Neural cell (in vitro differentiated cells): Measurements from ENCODE around the gene LGALS12. TPM values are rescaled to one million over a fixed set of nuclear protein-coding genes. Genes with fewer than 3 reads are reported as not detected.

ENCODE experiments used
- H2AFZ ChIP-seq: fragments of 200-600, 300-800 bp; sonication (generic), shearing (Covaris generic); 2 replicates; pipeline ENCODE4 v1.6.0; 2014; ENCODE audit warnings: low read depth, mild to moderate bottlenecking, antibody characterized with exemption, low read length, moderate library complexity
- H3F3A ChIP-seq: fragments of 200-600 bp; shearing (Covaris generic); 2 replicates; pipeline ENCODE4 v1.6.1; 2016; ENCODE audit warnings: mild to moderate bottlenecking, moderate library complexity, mixed read lengths, antibody characterized with exemption, low read length; ENCODE audit not compliant: insufficient read depth, poor library complexity, severe bottlenecking
- H3K27ac ChIP-seq: fragments of 200-600, 300-800 bp; sonication (generic), shearing (Covaris generic); 2 replicates; pipeline ENCODE4 v1.5.1; 2014; ENCODE audit warnings: mild to moderate bottlenecking, low read length, moderate library complexity
- H3K27me3 ChIP-seq: fragments of 300-800, 200-600 bp; sonication (generic), shearing (Covaris generic); 2 replicates; pipeline ENCODE4 v1.6.0; 2014; ENCODE audit warnings: mild to moderate bottlenecking, low read depth, low read length, moderate library complexity; ENCODE audit not compliant: insufficient read depth
- H3K36me3 ChIP-seq: fragments of 300-800, 200-600 bp; sonication (generic), shearing (Covaris generic); 2 replicates; pipeline ENCODE4 v1.5.1; 2014; ENCODE audit warnings: mild to moderate bottlenecking, antibody characterized with exemption, low read length, moderate library complexity; ENCODE audit not compliant: insufficient read depth
- H3K4me2 ChIP-seq: fragments of 300-800, 200-600 bp; sonication (generic), shearing (Covaris generic); 2 replicates; pipeline ENCODE4 v1.6.0; 2014; ENCODE audit warnings: mild to moderate bottlenecking, low read length
- H3K4me3 ChIP-seq: fragments of 300-800, 200-600 bp; sonication (generic), shearing (Covaris generic); 2 replicates; pipeline ENCODE4 v1.5.1; 2014; ENCODE audit warnings: mild to moderate bottlenecking, low read length, moderate library complexity
- H3K79me2 ChIP-seq: fragments of 200-600 bp; shearing (Covaris generic); replicated peaks from 2 replicates; pipeline ENCODE4 v1.6.0; 2014; ENCODE audit warnings: mild to moderate bottlenecking, low read length, moderate library complexity; ENCODE audit not compliant: insufficient read depth
- H3K9ac ChIP-seq: fragments of 300-800, 200-600 bp; sonication (generic), shearing (Covaris generic); 2 replicates; pipeline ENCODE4 v1.6.1; 2016; ENCODE audit warnings: mild to moderate bottlenecking, low read length, mixed read lengths
- H3K9me2 ChIP-seq: fragments of 200-600 bp; shearing (Covaris generic); 2 replicates; pipeline ENCODE4 v1.6.1; 2016; ENCODE audit warnings: mild to moderate bottlenecking, low read length, mixed read lengths; ENCODE audit not compliant: insufficient read depth
- H3K9me3 ChIP-seq: fragments of 200-600, 300-800 bp; sonication (generic), shearing (Covaris generic); 2 replicates; pipeline ENCODE4 v1.6.1; 2016; ENCODE audit warnings: mild to moderate bottlenecking, mixed run types, low read length, moderate library complexity, mixed read lengths
- H4K20me1 ChIP-seq: fragments of 200-600 bp; shearing (Covaris generic); 2 replicates; pipeline ENCODE4 v1.6.1; 2016; ENCODE audit warnings: mild to moderate bottlenecking, mixed run types; ENCODE audit not compliant: insufficient read depth
- CTCF ChIP-seq: fragments of 450-650 bp; IDR thresholded peaks from 2 replicates; pipeline ENCODE4 v1.5.1; 2014; ENCODE audit warnings: antibody characterized with exemption, mild to moderate bottlenecking, moderate library complexity; ENCODE audit not compliant: poor library complexity, severe bottlenecking
- EP300 ChIP-seq: fragments of 450-650 bp; conservative IDR thresholded peaks from 2 replicates; pipeline ENCODE4 v1.6.1; 2014; ENCODE audit warnings: antibody characterized with exemption, mild to moderate bottlenecking, moderate library complexity; ENCODE audit not compliant: poor library complexity, severe bottlenecking
- EZH2 ChIP-seq: fragments of 200-600, 300-800 bp; shearing (Covaris generic), sonication (generic); IDR thresholded peaks from 2 replicates; pipeline ENCODE4 v1.6.1; 2014; ENCODE audit warnings: antibody characterized with exemption, low read length, borderline replicate concordance, mild to moderate bottlenecking; ENCODE audit not compliant: insufficient read depth, poor library complexity, severe bottlenecking
- MXI1 ChIP-seq: fragments of 450-650 bp; conservative IDR thresholded peaks from 2 replicates; pipeline ENCODE4 v1.6.1; 2014; ENCODE audit warnings: antibody characterized with exemption, mild to moderate bottlenecking; ENCODE audit not compliant: poor library complexity, severe bottlenecking
- POLR2AphosphoS5 ChIP-seq: IDR thresholded peaks from 2 replicates; pipeline ENCODE4 v1.6.1; 2012
- RAD21 ChIP-seq: fragments of 450-650 bp; conservative IDR thresholded peaks from 2 replicates; pipeline ENCODE4 v1.6.1; 2014; ENCODE audit warnings: antibody characterized with exemption, mild to moderate bottlenecking, moderate library complexity
- REST ChIP-seq: IDR thresholded peaks from 2 replicates; pipeline ENCODE4 v1.6.1; 2012; ENCODE audit warnings: borderline replicate concordance
- SMC3 ChIP-seq: fragments of 450-650 bp; conservative IDR thresholded peaks from 2 replicates; pipeline ENCODE4 v1.6.1; 2014; ENCODE audit warnings: antibody characterized with exemption, mild to moderate bottlenecking, moderate library complexity; ENCODE audit not compliant: poor library complexity
- TAF1 ChIP-seq: IDR thresholded peaks from 2 replicates; pipeline ENCODE4 v1.6.1; 2012; ENCODE audit warnings: low read depth
- polyA plus RNA-seq: library from polyadenylated mRNA; depleted of rRNA; stranded (reverse); fragments of >200 nt; gene quantifications from 2 replicates; pipeline ENCODE4 v1.2.3, GENCODE V29; 2014

Gene LGALS12
- polyA plus RNA-seq, 1 donor from 2014 or later = not detected

- no peak overlapping the region for H3K27ac ChIP-seq
- H4K20me1 ChIP-seq = no peaks in the 10 kb centered on the region
- H3K4me3 ChIP-seq = no peak overlapping the region
- no peak overlapping the region for H3K9ac ChIP-seq
- H2AFZ ChIP-seq = no peak overlapping the region
- no peaks in the 10 kb centered on the region for H3K36me3 ChIP-seq
- H3K79me2 ChIP-seq = no peaks in the 10 kb centered on the region
- H3K9me3 ChIP-seq = no peaks in the 10 kb centered on the region
- TF ChIP-seq MXI1 (no peak), TAF1 (no peak), CTCF (no peak), EZH2 (no peak), EP300 (no peak), SMC3 (no peak), POLR2AphosphoS5 (no peak), RAD21 (no peak), REST (no peak)
- H3F3A ChIP-seq = no peaks in the 10 kb centered on the region
- no peaks in the 10 kb centered on the region for H3K27me3 ChIP-seq
- no peak overlapping the region for H3K4me2 ChIP-seq
- H3K9me2 ChIP-seq = no peaks in the 10 kb centered on the region
Observed at GRCh38 chr11:63556404-63557013, 50.6 kb downstream of the LGALS12 start.

- no peaks in the 10 kb centered on the region for H3K79me2 ChIP-seq
- no peaks in the 10 kb centered on the region for H4K20me1 ChIP-seq
- no peak overlapping the region for H3K27ac ChIP-seq
- TF ChIP-seq CTCF (no peak), TAF1 (no peak), REST (no peak), EP300 (no peak), MXI1 (no peak), SMC3 (no peak), RAD21 (no peak), EZH2 (no peak), POLR2AphosphoS5 (no peak)
- no peak overlapping the region for H2AFZ ChIP-seq
- H3K9ac ChIP-seq = no peak overlapping the region
- no peak overlapping the region for H3K4me2 ChIP-seq
- H3K36me3 ChIP-seq = no peaks in the 10 kb centered on the region
- no peaks in the 10 kb centered on the region for H3F3A ChIP-seq
- H3K27me3 ChIP-seq = no peaks in the 10 kb centered on the region
- no peaks in the 10 kb centered on the region for H3K9me3 ChIP-seq
- no peak overlapping the region for H3K4me3 ChIP-seq
- H3K9me2 ChIP-seq = no peaks in the 10 kb centered on the region
Observed at GRCh38 chr11:63557570-63557969, 51.7 kb downstream of the LGALS12 start.
